ENCODE results near the gene CDH18. TPM values are rescaled to one million over a fixed set of nuclear protein-coding genes. Genes with fewer than 3 reads are reported as not detected.

The CDH18 gene
- total and polyA plus RNA-seq, 4 donors: not detected

GRCh38 chr5:19638461-19638860 lies 349.5 kb downstream of the CDH18 start:
- WGBS, 2 donors: 84 to 93% methylated on average over 4 of the region's 4 CpGs
- DNase-seq: no peak
- no peaks in the 10 kb centered on the region for H3K36me3 ChIP-seq (ENCODE audit: control insufficient read depth in 1 of 2, insufficient read depth in 2 of 2, low read length in 1 of 2)
- no peaks in the 10 kb centered on the region for H3K9me3 ChIP-seq (ENCODE audit: control insufficient read depth, low read length)
- ATAC-seq (ENCODE audit: low FRiP score): no peak
- no peaks in the 10 kb centered on the region for H3K4me1 ChIP-seq (ENCODE audit: control insufficient read depth in 1 of 2, insufficient read depth in 2 of 2, low read length in 2 of 2)
- no peak overlapping the region for H3K27ac ChIP-seq (ENCODE audit: low read depth in 1 of 2, low read length in 2 of 2)
- H3K4me3 ChIP-seq (ENCODE audit: low read length in 2 of 2): no peak overlapping the region
- no peaks in the 10 kb centered on the region for H3K27me3 ChIP-seq (ENCODE audit: control insufficient read depth in 1 of 2, insufficient read depth in 2 of 2, low read length in 1 of 2)
- intact Hi-C loops (cut with DNase I): no loop called here

DNA sequence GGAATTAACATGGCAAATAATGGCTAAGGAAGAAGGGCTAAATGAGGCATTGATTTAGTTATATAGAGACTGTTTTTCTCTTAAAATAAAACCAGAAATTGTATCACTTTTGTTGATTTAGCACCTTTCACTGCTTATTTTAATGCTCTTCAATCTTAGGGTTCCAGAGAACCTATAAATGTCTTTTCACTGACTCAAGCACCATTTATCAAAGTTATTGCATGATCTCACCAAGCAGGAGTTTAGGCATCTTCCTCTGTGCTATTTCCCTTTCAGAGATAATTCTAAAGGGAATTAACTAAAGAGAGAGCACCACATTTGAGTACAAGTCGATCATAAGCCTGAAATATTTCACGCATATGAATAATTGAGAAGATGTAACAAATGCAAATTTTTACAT lies 357.1 kb downstream of the CDH18 start:
- no peaks in the 10 kb centered on the region for H3K36me3 ChIP-seq (ENCODE audit: control insufficient read depth in 1 of 2, insufficient read depth in 2 of 2, low read length in 1 of 2)
- no peaks in the 10 kb centered on the region for H3K9me3 ChIP-seq (ENCODE audit: control insufficient read depth, low read length)
- intact Hi-C loops (cut with DNase I): no loop called here
- ATAC-seq (ENCODE audit: low FRiP score): no peak
- H3K27me3 ChIP-seq (ENCODE audit: control insufficient read depth in 1 of 2, insufficient read depth in 2 of 2, low read length in 1 of 2): no peaks in the 10 kb centered on the region
- H3K4me1 ChIP-seq (ENCODE audit: control insufficient read depth in 1 of 2, insufficient read depth in 2 of 2, low read length in 2 of 2): no peaks in the 10 kb centered on the region
- H3K27ac ChIP-seq (ENCODE audit: low read depth in 1 of 2, low read length in 2 of 2): no peak overlapping the region
- H3K4me3 ChIP-seq (ENCODE audit: low read length in 2 of 2): no peak overlapping the region
- WGBS, 2 donors: 62 to 73% methylated on average over 2 of the region's 2 CpGs
- DNase-seq: no peak

GRCh38 chr5:19626211-19626610 lies 361.8 kb downstream of the CDH18 start:
- H3K4me3 ChIP-seq (ENCODE audit: low read length in 2 of 2): no peak overlapping the region
- H3K4me1 ChIP-seq (ENCODE audit: control insufficient read depth in 1 of 2, insufficient read depth in 2 of 2, low read length in 2 of 2): no peaks in the 10 kb centered on the region
- DNase-seq (no peak), ATAC-seq (ENCODE audit: low FRiP score) (no peak)
- 50 to 66% methylated on average over 2 of the region's 2 CpGs for WGBS, 2 donors
- intact Hi-C loops (cut with DNase I): no loop called here
- peaks cover 1% of the 10 kb centered on the region for H3K9me3 ChIP-seq (ENCODE audit: control insufficient read depth, low read length)
- no peak overlapping the region for H3K27ac ChIP-seq (ENCODE audit: low read depth in 1 of 2, low read length in 2 of 2)
- H3K27me3 ChIP-seq (ENCODE audit: control insufficient read depth in 1 of 2, insufficient read depth in 2 of 2, low read length in 1 of 2): no peaks in the 10 kb centered on the region
- no peaks in the 10 kb centered on the region for H3K36me3 ChIP-seq (ENCODE audit: control insufficient read depth in 1 of 2, insufficient read depth in 2 of 2, low read length in 1 of 2)

DNA sequence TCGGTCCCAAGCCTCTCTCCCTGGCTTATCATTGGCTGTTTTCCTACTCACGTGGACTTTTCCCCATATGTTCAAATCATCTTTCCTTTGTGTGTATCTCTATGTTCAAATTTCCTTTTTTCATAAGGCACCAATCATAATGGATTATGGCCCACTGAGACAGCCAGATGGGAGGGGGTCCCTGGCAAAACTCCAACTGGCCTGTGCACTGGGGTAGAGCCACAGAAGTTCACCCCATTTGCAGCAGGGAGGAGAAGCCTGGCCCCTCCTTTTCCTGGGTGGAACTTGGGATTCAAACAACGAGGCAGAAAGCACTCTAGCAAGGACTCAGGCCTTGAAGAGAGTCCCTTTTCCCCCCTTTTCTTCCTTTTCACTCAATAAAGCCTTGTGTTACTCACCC lies 362.4 kb downstream of the CDH18 start:
- no peaks in the 10 kb centered on the region for H3K4me1 ChIP-seq (ENCODE audit: control insufficient read depth in 1 of 2, insufficient read depth in 2 of 2, low read length in 2 of 2)
- ATAC-seq (ENCODE audit: low FRiP score) (no peak), DNase-seq (no peak)
- no peak overlapping the region for H3K27ac ChIP-seq (ENCODE audit: low read depth in 1 of 2, low read length in 2 of 2)
- WGBS, 2 donors: 58 to 64% methylated on average over 3 of the region's 3 CpGs
- H3K9me3 ChIP-seq (ENCODE audit: control insufficient read depth, low read length): peaks cover 1% of the 10 kb centered on the region
- H3K27me3 ChIP-seq (ENCODE audit: control insufficient read depth in 1 of 2, insufficient read depth in 2 of 2, low read length in 1 of 2): no peaks in the 10 kb centered on the region
- intact Hi-C loops (cut with DNase I): no loop called here
- H3K4me3 ChIP-seq (ENCODE audit: low read length in 2 of 2): no peak overlapping the region
- H3K36me3 ChIP-seq (ENCODE audit: control insufficient read depth in 1 of 2, insufficient read depth in 2 of 2, low read length in 1 of 2): no peaks in the 10 kb centered on the region

GRCh38 chr5:19619571-19619970 lies 368.4 kb downstream of the CDH18 start:
- Histone ChIP-seq H3K4me3 (ENCODE audit: low read length in 2 of 2) (no peak overlapping the region), H3K4me1 (ENCODE audit: control insufficient read depth in 1 of 2, insufficient read depth in 2 of 2, low read length in 2 of 2) (no peaks in the 10 kb centered on the region), H3K27ac (ENCODE audit: low read depth in 1 of 2, low read length in 2 of 2) (no peak overlapping the region), H3K9me3 (ENCODE audit: control insufficient read depth, low read length) (no peaks in the 10 kb centered on the region), H3K27me3 (ENCODE audit: control insufficient read depth in 1 of 2, insufficient read depth in 2 of 2, low read length in 1 of 2) (no peaks in the 10 kb centered on the region), H3K36me3 (ENCODE audit: control insufficient read depth in 1 of 2, insufficient read depth in 2 of 2, low read length in 1 of 2) (no peaks in the 10 kb centered on the region)
- WGBS, 2 donors: 57 to 58% methylated on average over 2 of the region's 2 CpGs
- DNase-seq: no peak
- no peak for ATAC-seq (ENCODE audit: low FRiP score)
- intact Hi-C loops (cut with DNase I): no loop called here

GRCh38 chr5:19616701-19617215 lies 371.2 kb downstream of the CDH18 start:
- Histone ChIP-seq H3K4me1 (ENCODE audit: control insufficient read depth in 1 of 2, insufficient read depth in 2 of 2, low read length in 2 of 2) (no peaks in the 10 kb centered on the region), H3K4me3 (ENCODE audit: low read length in 2 of 2) (no peak overlapping the region), H3K27me3 (ENCODE audit: control insufficient read depth in 1 of 2, insufficient read depth in 2 of 2, low read length in 1 of 2) (no peaks in the 10 kb centered on the region), H3K36me3 (ENCODE audit: control insufficient read depth in 1 of 2, insufficient read depth in 2 of 2, low read length in 1 of 2) (no peaks in the 10 kb centered on the region), H3K27ac (ENCODE audit: low read depth in 1 of 2, low read length in 2 of 2) (no peak overlapping the region), H3K9me3 (ENCODE audit: control insufficient read depth, low read length) (no peaks in the 10 kb centered on the region)
- 63 to 70% methylated on average over 4 of the region's 4 CpGs for WGBS, 2 donors
- intact Hi-C loops (cut with DNase I): no loop called here
- ATAC-seq (ENCODE audit: low FRiP score): no peak
- DNase-seq: no peak

GRCh38 chr5:19615661-19616060 lies 372.3 kb downstream of the CDH18 start:
- H3K27me3 ChIP-seq (ENCODE audit: control insufficient read depth in 1 of 2, insufficient read depth in 2 of 2, low read length in 1 of 2): no peaks in the 10 kb centered on the region
- no peak overlapping the region for H3K4me3 ChIP-seq (ENCODE audit: low read length in 2 of 2)
- H3K9me3 ChIP-seq (ENCODE audit: control insufficient read depth, low read length): no peaks in the 10 kb centered on the region
- no peaks in the 10 kb centered on the region for H3K36me3 ChIP-seq (ENCODE audit: control insufficient read depth in 1 of 2, insufficient read depth in 2 of 2, low read length in 1 of 2)
- ATAC-seq (ENCODE audit: low FRiP score) (no peak), DNase-seq (no peak)
- no peak overlapping the region for H3K27ac ChIP-seq (ENCODE audit: low read depth in 1 of 2, low read length in 2 of 2)
- intact Hi-C loops (cut with DNase I): no loop called here
- 63 to 79% methylated on average over 1 of the region's 1 CpG for WGBS, 2 donors
- no peaks in the 10 kb centered on the region for H3K4me1 ChIP-seq (ENCODE audit: control insufficient read depth in 1 of 2, insufficient read depth in 2 of 2, low read length in 2 of 2)

GRCh38 chr5:19615071-19615470 lies 372.9 kb downstream of the CDH18 start:
- ATAC-seq (ENCODE audit: low FRiP score): no peak
- intact Hi-C loops (cut with DNase I): no loop called here
- 66 to 92% methylated on average over 4 of the region's 4 CpGs for WGBS, 2 donors
- no peaks in the 10 kb centered on the region for H3K9me3 ChIP-seq (ENCODE audit: control insufficient read depth, low read length)
- no peak overlapping the region for H3K27ac ChIP-seq (ENCODE audit: low read depth in 1 of 2, low read length in 2 of 2)
- H3K4me3 ChIP-seq (ENCODE audit: low read length in 2 of 2): no peak overlapping the region
- no peaks in the 10 kb centered on the region for H3K27me3 ChIP-seq (ENCODE audit: control insufficient read depth in 1 of 2, insufficient read depth in 2 of 2, low read length in 1 of 2)
- no peaks in the 10 kb centered on the region for H3K36me3 ChIP-seq (ENCODE audit: control insufficient read depth in 1 of 2, insufficient read depth in 2 of 2, low read length in 1 of 2)
- no peak for DNase-seq
- H3K4me1 ChIP-seq (ENCODE audit: control insufficient read depth in 1 of 2, insufficient read depth in 2 of 2, low read length in 2 of 2): no peaks in the 10 kb centered on the region

GRCh38 chr5:19608444-19609002 lies 379.5 kb downstream of the CDH18 start:
- intact Hi-C loops (cut with DNase I): no loop called here
- no peak overlapping the region for H3K27ac ChIP-seq (ENCODE audit: low read depth in 1 of 2, low read length in 2 of 2)
- 9 to 14% methylated on average over 1 of the region's 1 CpG for WGBS, 2 donors
- H3K4me3 ChIP-seq (ENCODE audit: low read length in 2 of 2): no peak overlapping the region
- no peak for ATAC-seq (ENCODE audit: low FRiP score)
- DNase-seq: no peak
- H3K36me3 ChIP-seq (ENCODE audit: control insufficient read depth in 1 of 2, insufficient read depth in 2 of 2, low read length in 1 of 2): no peaks in the 10 kb centered on the region
- H3K9me3 ChIP-seq (ENCODE audit: control insufficient read depth, low read length): no peaks in the 10 kb centered on the region
- H3K4me1 ChIP-seq (ENCODE audit: control insufficient read depth in 1 of 2, insufficient read depth in 2 of 2, low read length in 2 of 2): no peaks in the 10 kb centered on the region
- H3K27me3 ChIP-seq (ENCODE audit: control insufficient read depth in 1 of 2, insufficient read depth in 2 of 2, low read length in 1 of 2): no peaks in the 10 kb centered on the region
